Esophagus muscularis mucosa (tissue), 3 donors: ENCODE measurements around the gene RAB11FIP4.

Source experiments
- CTCF ChIP-seq, 3 experiments: fragments of 200-600 bp in 2 of 3; fragments of 450-650 bp in 1 of 3; sonication (generic) in 2 of 3; IDR thresholded peaks; one replicate each; pipeline ENCODE4 v1.5.1; 2017 to 2019; ENCODE audit warnings: antibody characterized with exemption in 3 of 3, mild to moderate bottlenecking in 2 of 3, moderate library complexity in 1 of 3
- POLR2AphosphoS5 ChIP-seq, 2 donors: sonication (generic); formaldehyde crosslinking; IDR thresholded peaks; one replicate each; pipeline ENCODE4 v1.6.1; 2017; ENCODE audit warnings: antibody characterized with exemption in 2 of 2

- TF ChIP-seq CTCF (IDR thresholded peaks at IDR 0.05) (no peak), POLR2AphosphoS5 (IDR thresholded peaks at IDR 0.05) (no peak)
Measured at GRCh38 chr17:31487648-31488263, 96.3 kb downstream of the RAB11FIP4 start.
